ENCODE data around the gene TMEM269. TPM values are rescaled to one million over a fixed set of nuclear protein-coding genes. Genes with fewer than 3 reads are reported as not detected.

The TMEM269 gene
- total and polyA plus RNA-seq, 9 of the 15 experiments (the other 6 are each of a cell fraction or from before 2014, with no cell fraction given) = 0.09 to 0.49 (median 0.21) TPM

GRCh38 chr1:42816585-42817439, 32.0 kb downstream of the TMEM269 start, which contains the start of the genes ERMAP and SVBP (continued):
- TF ChIP-seq, protein P1, sequence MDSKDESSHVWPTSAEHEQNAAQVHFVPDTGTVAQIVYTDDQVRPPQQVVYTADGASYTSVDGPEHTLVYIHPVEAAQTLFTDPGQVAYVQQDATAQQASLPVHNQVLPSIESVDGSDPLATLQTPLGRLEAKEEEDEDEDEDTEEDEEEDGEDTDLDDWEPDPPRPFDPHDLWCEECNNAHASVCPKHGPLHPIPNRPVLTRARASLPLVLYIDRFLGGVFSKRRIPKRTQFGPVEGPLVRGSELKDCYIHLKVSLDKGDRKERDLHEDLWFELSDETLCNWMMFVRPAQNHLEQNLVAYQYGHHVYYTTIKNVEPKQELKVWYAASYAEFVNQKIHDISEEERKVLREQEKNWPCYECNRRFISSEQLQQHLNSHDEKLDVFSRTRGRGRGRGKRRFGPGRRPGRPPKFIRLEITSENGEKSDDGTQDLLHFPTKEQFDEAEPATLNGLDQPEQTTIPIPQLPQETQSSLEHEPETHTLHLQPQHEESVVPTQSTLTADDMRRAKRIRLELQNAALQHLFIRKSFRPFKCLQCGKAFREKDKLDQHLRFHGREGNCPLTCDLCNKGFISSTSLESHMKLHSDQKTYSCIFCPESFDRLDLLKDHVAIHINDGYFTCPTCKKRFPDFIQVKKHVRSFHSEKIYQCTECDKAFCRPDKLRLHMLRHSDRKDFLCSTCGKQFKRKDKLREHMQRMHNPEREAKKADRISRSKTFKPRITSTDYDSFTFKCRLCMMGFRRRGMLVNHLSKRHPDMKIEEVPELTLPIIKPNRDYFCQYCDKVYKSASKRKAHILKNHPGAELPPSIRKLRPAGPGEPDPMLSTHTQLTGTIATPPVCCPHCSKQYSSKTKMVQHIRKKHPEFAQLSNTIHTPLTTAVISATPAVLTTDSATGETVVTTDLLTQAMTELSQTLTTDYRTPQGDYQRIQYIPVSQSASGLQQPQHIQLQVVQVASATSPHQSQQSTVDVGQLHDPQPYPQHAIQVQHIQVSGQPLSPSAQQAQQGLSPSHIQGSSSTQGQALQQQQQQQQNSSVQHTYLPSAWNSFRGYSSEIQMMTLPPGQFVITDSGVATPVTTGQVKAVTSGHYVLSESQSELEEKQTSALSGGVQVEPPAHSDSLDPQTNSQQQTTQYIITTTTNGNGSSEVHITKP (IDR thresholded peaks at IDR 0.05; ENCODE audit: partially characterized antibody) = peak; percentile 11
- TF ChIP-seq ZNF780A (CRISPR knock-in tag; IDR thresholded peaks at IDR 0.05) = no peak
- TF ChIP-seq ZBTB26 (CRISPR knock-in tag; IDR thresholded peaks at IDR 0.05) = no peak
- no peak for TF ChIP-seq XRCC5 (IDR thresholded peaks at IDR 0.05; ENCODE audit: low read depth, low read length)
- TF ChIP-seq ELF2 (CRISPR knock-in tag; IDR thresholded peaks at IDR 0.05) = 0 out of 2 replicates have a peak, but pooled peaks have one; percentile 50
- peak; percentile 98 for TF ChIP-seq VEZF1 (CRISPR knock-in tag; IDR thresholded peaks at IDR 0.05)
- no peak for TF ChIP-seq ARNT (IDR thresholded peaks at IDR 0.05)
- TF ChIP-seq, protein P2, sequence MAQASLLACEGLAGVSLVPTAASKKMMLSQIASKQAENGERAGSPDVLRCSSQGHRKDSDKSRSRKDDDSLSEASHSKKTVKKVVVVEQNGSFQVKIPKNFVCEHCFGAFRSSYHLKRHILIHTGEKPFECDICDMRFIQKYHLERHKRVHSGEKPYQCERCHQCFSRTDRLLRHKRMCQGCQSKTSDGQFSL (CRISPR knock-in tag; IDR thresholded peaks at IDR 0.05) = no peak
- TF ChIP-seq, protein P2 (tag; IDR thresholded peaks at IDR 0.05) = no peak
- no peak; the same call in 1 of the 2 replicates for TF ChIP-seq ZNF644 (tag; IDR thresholded peaks at IDR 0.05; ENCODE audit: low read depth)
- no peak for TF ChIP-seq LCOR (CRISPR knock-in tag; IDR thresholded peaks at IDR 0.05)
- no peak for TF ChIP-seq U2AF1 (optimal IDR thresholded peaks at IDR 0.05; ENCODE audit: low read depth, low read length)
- TF ChIP-seq GMEB1 (CRISPR knock-in tag; IDR thresholded peaks at IDR 0.05) = peak; percentile 55
- no peak for TF ChIP-seq EHMT2 (IDR thresholded peaks at IDR 0.05)
- no peak for TF ChIP-seq ZNF778 (CRISPR knock-in tag; IDR thresholded peaks at IDR 0.05)
